ENCODE data around the gene APBA1. TPM values are rescaled to one million over a fixed set of nuclear protein-coding genes. Genes with fewer than 3 reads are reported as not detected.

Gene APBA1
- total RNA-seq, 1 experiment from 2014 or later: 1.8 TPM

DNA sequence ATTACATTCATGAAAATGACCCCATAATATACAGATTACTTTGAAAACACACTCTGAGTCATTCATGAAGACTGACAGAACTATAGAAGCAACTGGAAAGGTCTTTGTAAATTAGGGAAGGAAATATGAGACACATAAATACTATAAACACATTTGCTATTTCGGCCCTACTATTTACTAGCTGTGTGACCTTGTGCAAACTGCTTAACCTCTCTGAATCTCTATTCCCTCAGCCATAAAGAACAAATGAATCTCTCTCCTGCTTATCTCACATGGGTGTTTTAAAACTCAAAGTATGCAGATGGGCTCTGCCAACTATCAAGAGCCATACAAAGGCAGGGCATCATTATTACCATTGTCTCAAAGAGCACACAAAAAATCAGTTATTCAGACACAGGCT, 52.9 kb downstream of the APBA1 start:
- no peaks in the 10 kb centered on the region for H4K20me1 ChIP-seq (ENCODE audit: control insufficient read depth, insufficient read depth, insufficient read length)
- no peak overlapping the region for H3K27ac ChIP-seq (ENCODE audit: insufficient read length, low read depth, low read length)
- H4K5ac ChIP-seq (ENCODE audit: insufficient read length, low read depth, low read length): no peak overlapping the region
- H3K27me3 ChIP-seq (ENCODE audit: insufficient read depth, low read length): no peaks in the 10 kb centered on the region; the same call in 1 of the 2 replicates
- H3K79me1 ChIP-seq (ENCODE audit: insufficient read depth, low read depth, low read length, poor library complexity, severe bottlenecking): no peaks in the 10 kb centered on the region
- H3K4me2 ChIP-seq (ENCODE audit: insufficient read depth, insufficient read length, low read length): no peak overlapping the region
- Mint-ChIP-seq H3K9me3 (no peaks in the 10 kb centered on the region), H3K27me3 (ENCODE audit: low read depth) (no peaks in the 10 kb centered on the region), H3K4me1 (peaks cover 0 to 6% of the 10 kb centered on the region in 2 experiments; a peak in 1 of 4 replicates), H3K4me3 (no peak overlapping the region), H3K36me3 (ENCODE audit: insufficient read depth in 1 of 3, low read depth in 3 of 3) (no peaks in the 10 kb centered on the region), H3K27ac (no peak overlapping the region)
- no peak overlapping the region for H3K4ac ChIP-seq (ENCODE audit: low read depth, low read length)
- H3K56ac ChIP-seq (ENCODE audit: insufficient read length, low read depth, low read length): no peak overlapping the region
- no peak overlapping the region for H4K8ac ChIP-seq (replicated peaks; ENCODE audit: insufficient read length, low read depth, low read length)
- H2BK15ac ChIP-seq (ENCODE audit: low read depth, low read length): no peak overlapping the region
- H2BK5ac ChIP-seq (ENCODE audit: insufficient read length, low read length): no peak overlapping the region
- no peak overlapping the region for H2AK5ac ChIP-seq (ENCODE audit: insufficient read length, low read length)
- no peaks in the 10 kb centered on the region for H3K79me2 ChIP-seq (ENCODE audit: insufficient read depth, low read length)
- H2BK120ac ChIP-seq (ENCODE audit: low read depth, low read length, poor library complexity, severe bottlenecking): no peak overlapping the region
- no peak overlapping the region for H2BK12ac ChIP-seq (ENCODE audit: insufficient read length, low read depth, low read length)
- no peak overlapping the region for H3K9ac ChIP-seq (ENCODE audit: extremely low read depth, insufficient read length, low read length)
- TF ChIP-seq, protein P1, sequence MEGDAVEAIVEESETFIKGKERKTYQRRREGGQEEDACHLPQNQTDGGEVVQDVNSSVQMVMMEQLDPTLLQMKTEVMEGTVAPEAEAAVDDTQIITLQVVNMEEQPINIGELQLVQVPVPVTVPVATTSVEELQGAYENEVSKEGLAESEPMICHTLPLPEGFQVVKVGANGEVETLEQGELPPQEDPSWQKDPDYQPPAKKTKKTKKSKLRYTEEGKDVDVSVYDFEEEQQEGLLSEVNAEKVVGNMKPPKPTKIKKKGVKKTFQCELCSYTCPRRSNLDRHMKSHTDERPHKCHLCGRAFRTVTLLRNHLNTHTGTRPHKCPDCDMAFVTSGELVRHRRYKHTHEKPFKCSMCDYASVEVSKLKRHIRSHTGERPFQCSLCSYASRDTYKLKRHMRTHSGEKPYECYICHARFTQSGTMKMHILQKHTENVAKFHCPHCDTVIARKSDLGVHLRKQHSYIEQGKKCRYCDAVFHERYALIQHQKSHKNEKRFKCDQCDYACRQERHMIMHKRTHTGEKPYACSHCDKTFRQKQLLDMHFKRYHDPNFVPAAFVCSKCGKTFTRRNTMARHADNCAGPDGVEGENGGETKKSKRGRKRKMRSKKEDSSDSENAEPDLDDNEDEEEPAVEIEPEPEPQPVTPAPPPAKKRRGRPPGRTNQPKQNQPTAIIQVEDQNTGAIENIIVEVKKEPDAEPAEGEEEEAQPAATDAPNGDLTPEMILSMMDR (conservative IDR thresholded peaks at IDR 0.05): no peak
- no peak overlapping the region for H4K91ac ChIP-seq (ENCODE audit: insufficient read length, low read depth, low read length)
- no peaks in the 10 kb centered on the region for H3K9me3 ChIP-seq (ENCODE audit: control insufficient read depth, low read depth, low read length)
- DNase-seq: no peak
- H3T11ph ChIP-seq (ENCODE audit: low read length): no peak overlapping the region
- no peaks in the 10 kb centered on the region for H3K23me2 ChIP-seq (ENCODE audit: insufficient read length, low read depth, low read length, poor library complexity, severe bottlenecking)
- H3K4me1 ChIP-seq (ENCODE audit: insufficient read depth, low read length): no peaks in the 10 kb centered on the region
- no peak overlapping the region for H2BK20ac ChIP-seq (ENCODE audit: low read depth, low read length, poor library complexity, severe bottlenecking)
- H3K18ac ChIP-seq (ENCODE audit: insufficient read length, low read depth, low read length): no peak overlapping the region
- H3K14ac ChIP-seq (ENCODE audit: insufficient read depth, low read length): no peak overlapping the region
- no peak overlapping the region for H2AFZ ChIP-seq (ENCODE audit: low read length)
- WGBS (ENCODE audit: extremely low coverage, insufficient read length, low lambda C conversion rate): no CpG with 5 or more reads among the region's 1 CpG
- H3K23ac ChIP-seq (ENCODE audit: insufficient read length, low read depth, low read length): no peak overlapping the region

Measured in H9 (cell line).